HG03457 (cell line): ENCODE measurements around the gene CDX2.

Experiments
- ATAC-seq: cut with Tn5 transposase; IDR thresholded peaks from one replicate; pipeline ENCODE4 v1.9.1; 2021; ENCODE audit warnings: moderate number of reproducible peaks; ENCODE audit not compliant: unreplicated experiment

The CDX2 gene

GRCh38 chr13:27979001-27979643, 10.0 kb upstream of the CDX2 start:
- no peak for ATAC-seq

- ATAC-seq = no peak
These were observed 9.3 kb upstream of the CDX2 start for GRCh38 chr13:27978301-27978968.

GRCh38 chr13:27977476-27978300, 8.6 kb upstream of the CDX2 start:
- no peak for ATAC-seq

GRCh38 chr13:27976362-27977091, 7.4 kb upstream of the CDX2 start:
- ATAC-seq = no peak

- no peak for ATAC-seq
These were observed 6.6 kb upstream of the CDX2 start for GRCh38 chr13:27975564-27976361.

- ATAC-seq = no peak
These were observed 5.0 kb upstream of the CDX2 start for GRCh38 chr13:27973961-27974662.

- ATAC-seq = no peak
These were observed 4.2 kb upstream of the CDX2 start for GRCh38 chr13:27973291-27973690.

- no peak for ATAC-seq
These were observed 3.3 kb upstream of the CDX2 start for GRCh38 chr13:27972478-27972820.

- ATAC-seq = no peak
These were observed 2.8 kb upstream of the CDX2 start for GRCh38 chr13:27971776-27972477.

GRCh38 chr13:27971236-27971645, 2.1 kb upstream of the CDX2 start:
- ATAC-seq = no peak

GRCh38 chr13:27970382-27971235, 1.5 kb upstream of the CDX2 start:
- ATAC-seq = no peak

GRCh38 chr13:27969866-27970229, 733 bp upstream of the CDX2 start:
- no peak for ATAC-seq

- ATAC-seq = no peak
These were observed 616 bp downstream of the CDX2 start for GRCh38 chr13:27968316-27969081.

- no peak for ATAC-seq
These were observed 1.3 kb downstream of the CDX2 start for GRCh38 chr13:27967736-27968315.

GRCh38 chr13:27967203-27967735, 1.8 kb downstream of the CDX2 start:
- ATAC-seq = no peak

GRCh38 chr13:27966641-27967202, 2.4 kb downstream of the CDX2 start:
- ATAC-seq = no peak
